Activated T-helper 1 cell treated with anti-CD3 and anti-CD28 coated beads, Interleukin-12 subunit alpha, Interleukin-12 subunit beta, Interleukin-2, Interleukin-4 antibody, amounts not matched to agents 30 ng/mL and 10 ng/mL and 1 ng/mL, durations not matched to agents 14 hours and 24 hours and 36 hours (primary cell): ENCODE data around the gene ADAMTS16. TPM values are rescaled to one million over a fixed set of nuclear protein-coding genes. Genes with fewer than 3 reads are reported as not detected.

Source experiments
- DNase-seq: peaks from one replicate; pipeline ENCODE4 v3.0.0; 2021; ENCODE audit warnings: low spot score
- H3K27ac Mint-ChIP-seq: one replicate; pipeline ENCODE4 v1.8.0; 2021; ENCODE audit warnings: mild to moderate bottlenecking, mixed read lengths
- H3K27me3 Mint-ChIP-seq: one replicate; pipeline ENCODE4 v1.8.0; 2022; ENCODE audit warnings: mild to moderate bottlenecking, moderate library complexity, mixed read lengths; ENCODE audit not compliant: insufficient read depth
- H3K36me3 Mint-ChIP-seq: one replicate; pipeline ENCODE4 v1.8.0; 2021; ENCODE audit warnings: low read depth, mixed read lengths
- H3K4me1 Mint-ChIP-seq: one replicate; pipeline ENCODE4 v1.8.0; 2021; ENCODE audit warnings: low read depth, mixed read lengths
- H3K4me3 Mint-ChIP-seq: one replicate; pipeline ENCODE4 v1.8.0; 2021; ENCODE audit warnings: mild to moderate bottlenecking, moderate library complexity, mixed read lengths
- H3K9me3 Mint-ChIP-seq: one replicate; pipeline ENCODE4 v1.8.0; 2021; ENCODE audit warnings: mixed read lengths
- intact Hi-C: fragments of 100-400 bp; cut with micrococcal nuclease; formaldehyde crosslinking; loops from one replicate; pipeline ENCODE4 v1.15.1; 2024
- total RNA-seq: library from RNA; stranded (reverse); gene quantifications from 2 replicates; pipeline ENCODE4 v1.2.3, GENCODE V29; 2022

Gene ADAMTS16
- total RNA-seq, 1 donor from 2014 or later = not detected

- Mint-ChIP-seq H3K27ac (no peak overlapping the region), H3K9me3 (no peaks in the 10 kb centered on the region), H3K4me3 (no peak overlapping the region), H3K27me3 (peaks cover 3% of the 10 kb centered on the region), H3K36me3 (no peaks in the 10 kb centered on the region), H3K4me1 (no peaks in the 10 kb centered on the region)
- intact Hi-C loops = no loop called here
- no peak for DNase-seq
Observed at GRCh38 chr5:5364932-5365331, 224.8 kb downstream of the ADAMTS16 start.

- Mint-ChIP-seq H3K9me3 (no peaks in the 10 kb centered on the region), H3K27ac (no peak overlapping the region), H3K27me3 (peaks cover 2% of the 10 kb centered on the region), H3K4me1 (no peaks in the 10 kb centered on the region), H3K4me3 (no peak overlapping the region), H3K36me3 (no peaks in the 10 kb centered on the region)
- intact Hi-C loops = no loop called here
- DNase-seq = no peak
Observed at GRCh38 chr5:5367739-5368138, 227.6 kb downstream of the ADAMTS16 start.

GRCh38 chr5:5369051-5369605 is 229.0 kb downstream of the ADAMTS16 start:
- Mint-ChIP-seq H3K27me3 (peaks cover 2% of the 10 kb centered on the region), H3K36me3 (no peaks in the 10 kb centered on the region), H3K4me1 (no peaks in the 10 kb centered on the region), H3K27ac (no peak overlapping the region), H3K9me3 (no peaks in the 10 kb centered on the region), H3K4me3 (no peak overlapping the region)
- intact Hi-C loops = no loop called here
- DNase-seq = no peak
